Measurements from ENCODE around the gene SDHAF3. TPM values are rescaled to one million over a fixed set of nuclear protein-coding genes. Genes with fewer than 3 reads are reported as not detected.

The SDHAF3 gene
- total and polyA plus RNA-seq, 4 donors: 8.6 to 34.1 (median 10.4) TPM

DNA sequence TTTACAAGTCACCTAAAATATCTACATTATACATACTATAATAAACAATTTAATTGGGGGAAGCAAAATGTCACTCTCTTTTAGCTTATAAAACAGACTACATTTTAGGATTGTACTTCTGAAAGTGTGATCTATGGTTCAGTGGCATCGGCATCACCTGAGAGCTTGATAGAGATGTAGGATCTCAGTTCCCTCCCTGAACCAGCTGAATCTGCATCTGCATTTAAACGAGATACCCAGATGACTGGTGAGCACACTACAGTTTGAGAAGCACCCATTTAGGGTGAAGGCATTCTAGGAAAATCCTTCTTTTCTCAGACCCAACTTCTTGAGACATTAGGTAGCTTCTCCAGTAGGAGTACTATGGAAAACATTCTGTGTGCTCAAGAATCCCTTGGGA, 21.5 kb upstream of the SDHAF3 start (continued):
- TF ChIP-seq JUND (IDR thresholded peaks at IDR 0.05): no peak
- TF ChIP-seq, protein P1, sequence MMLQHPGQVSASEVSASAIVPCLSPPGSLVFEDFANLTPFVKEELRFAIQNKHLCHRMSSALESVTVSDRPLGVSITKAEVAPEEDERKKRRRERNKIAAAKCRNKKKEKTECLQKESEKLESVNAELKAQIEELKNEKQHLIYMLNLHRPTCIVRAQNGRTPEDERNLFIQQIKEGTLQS (IDR thresholded peaks at IDR 0.05): no peak
- TF ChIP-seq TAF1 (conservative IDR thresholded peaks at IDR 0.05): no peak
- TF ChIP-seq HNF4A (conservative IDR thresholded peaks at IDR 0.05): no peak

DNA sequence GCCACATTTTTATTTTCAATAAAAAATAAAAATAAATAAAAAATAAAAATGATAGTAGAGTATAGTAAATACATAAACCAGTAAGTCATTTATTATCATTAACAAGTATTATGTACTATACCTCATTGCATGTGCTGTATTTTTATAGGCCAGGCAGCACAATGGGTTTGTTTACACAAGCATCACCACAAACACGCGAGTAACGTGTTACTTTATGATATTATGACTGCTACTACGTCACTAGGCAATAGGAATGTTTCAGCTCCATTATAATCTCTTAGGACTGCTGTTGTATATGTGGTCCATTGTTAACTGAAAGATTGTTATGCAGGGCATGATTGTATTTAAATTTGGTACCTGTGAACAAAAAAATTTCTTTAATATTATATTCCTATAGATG, 20.8 kb upstream of the SDHAF3 start:
- H3K36me3 ChIP-seq (ENCODE audit: control insufficient read depth in 4 of 4, insufficient read depth in 3 of 4, low read depth in 1 of 4, low read length in 3 of 4): no peaks in the 10 kb centered on the region
- WGBS: 84% methylated on average over 4 of the region's 4 CpGs
- no peak for TF ChIP-seq GABPA (IDR thresholded peaks at IDR 0.05 in 1 of 2, conservative IDR thresholded peaks at IDR 0.05 in 1 of 2)
- TF ChIP-seq EGR1 (IDR thresholded peaks at IDR 0.05; ENCODE audit: low read depth in 2 of 2): no peak
- TF ChIP-seq, protein P2, sequence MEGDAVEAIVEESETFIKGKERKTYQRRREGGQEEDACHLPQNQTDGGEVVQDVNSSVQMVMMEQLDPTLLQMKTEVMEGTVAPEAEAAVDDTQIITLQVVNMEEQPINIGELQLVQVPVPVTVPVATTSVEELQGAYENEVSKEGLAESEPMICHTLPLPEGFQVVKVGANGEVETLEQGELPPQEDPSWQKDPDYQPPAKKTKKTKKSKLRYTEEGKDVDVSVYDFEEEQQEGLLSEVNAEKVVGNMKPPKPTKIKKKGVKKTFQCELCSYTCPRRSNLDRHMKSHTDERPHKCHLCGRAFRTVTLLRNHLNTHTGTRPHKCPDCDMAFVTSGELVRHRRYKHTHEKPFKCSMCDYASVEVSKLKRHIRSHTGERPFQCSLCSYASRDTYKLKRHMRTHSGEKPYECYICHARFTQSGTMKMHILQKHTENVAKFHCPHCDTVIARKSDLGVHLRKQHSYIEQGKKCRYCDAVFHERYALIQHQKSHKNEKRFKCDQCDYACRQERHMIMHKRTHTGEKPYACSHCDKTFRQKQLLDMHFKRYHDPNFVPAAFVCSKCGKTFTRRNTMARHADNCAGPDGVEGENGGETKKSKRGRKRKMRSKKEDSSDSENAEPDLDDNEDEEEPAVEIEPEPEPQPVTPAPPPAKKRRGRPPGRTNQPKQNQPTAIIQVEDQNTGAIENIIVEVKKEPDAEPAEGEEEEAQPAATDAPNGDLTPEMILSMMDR (IDR thresholded peaks at IDR 0.05; ENCODE audit: low read depth, low read length, missing input control): no peak
- TF ChIP-seq HNF4A (conservative IDR thresholded peaks at IDR 0.05): no peak
- TF ChIP-seq NR2F2 (IDR thresholded peaks at IDR 0.05): no peak
- TF ChIP-seq, protein P3, sequence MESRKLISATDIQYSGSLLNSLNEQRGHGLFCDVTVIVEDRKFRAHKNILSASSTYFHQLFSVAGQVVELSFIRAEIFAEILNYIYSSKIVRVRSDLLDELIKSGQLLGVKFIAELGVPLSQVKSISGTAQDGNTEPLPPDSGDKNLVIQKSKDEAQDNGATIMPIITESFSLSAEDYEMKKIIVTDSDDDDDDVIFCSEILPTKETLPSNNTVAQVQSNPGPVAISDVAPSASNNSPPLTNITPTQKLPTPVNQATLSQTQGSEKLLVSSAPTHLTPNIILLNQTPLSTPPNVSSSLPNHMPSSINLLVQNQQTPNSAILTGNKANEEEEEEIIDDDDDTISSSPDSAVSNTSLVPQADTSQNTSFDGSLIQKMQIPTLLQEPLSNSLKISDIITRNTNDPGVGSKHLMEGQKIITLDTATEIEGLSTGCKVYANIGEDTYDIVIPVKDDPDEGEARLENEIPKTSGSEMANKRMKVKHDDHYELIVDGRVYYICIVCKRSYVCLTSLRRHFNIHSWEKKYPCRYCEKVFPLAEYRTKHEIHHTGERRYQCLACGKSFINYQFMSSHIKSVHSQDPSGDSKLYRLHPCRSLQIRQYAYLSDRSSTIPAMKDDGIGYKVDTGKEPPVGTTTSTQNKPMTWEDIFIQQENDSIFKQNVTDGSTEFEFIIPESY (IDR thresholded peaks at IDR 0.05): no peak
- TF ChIP-seq, protein P4, sequence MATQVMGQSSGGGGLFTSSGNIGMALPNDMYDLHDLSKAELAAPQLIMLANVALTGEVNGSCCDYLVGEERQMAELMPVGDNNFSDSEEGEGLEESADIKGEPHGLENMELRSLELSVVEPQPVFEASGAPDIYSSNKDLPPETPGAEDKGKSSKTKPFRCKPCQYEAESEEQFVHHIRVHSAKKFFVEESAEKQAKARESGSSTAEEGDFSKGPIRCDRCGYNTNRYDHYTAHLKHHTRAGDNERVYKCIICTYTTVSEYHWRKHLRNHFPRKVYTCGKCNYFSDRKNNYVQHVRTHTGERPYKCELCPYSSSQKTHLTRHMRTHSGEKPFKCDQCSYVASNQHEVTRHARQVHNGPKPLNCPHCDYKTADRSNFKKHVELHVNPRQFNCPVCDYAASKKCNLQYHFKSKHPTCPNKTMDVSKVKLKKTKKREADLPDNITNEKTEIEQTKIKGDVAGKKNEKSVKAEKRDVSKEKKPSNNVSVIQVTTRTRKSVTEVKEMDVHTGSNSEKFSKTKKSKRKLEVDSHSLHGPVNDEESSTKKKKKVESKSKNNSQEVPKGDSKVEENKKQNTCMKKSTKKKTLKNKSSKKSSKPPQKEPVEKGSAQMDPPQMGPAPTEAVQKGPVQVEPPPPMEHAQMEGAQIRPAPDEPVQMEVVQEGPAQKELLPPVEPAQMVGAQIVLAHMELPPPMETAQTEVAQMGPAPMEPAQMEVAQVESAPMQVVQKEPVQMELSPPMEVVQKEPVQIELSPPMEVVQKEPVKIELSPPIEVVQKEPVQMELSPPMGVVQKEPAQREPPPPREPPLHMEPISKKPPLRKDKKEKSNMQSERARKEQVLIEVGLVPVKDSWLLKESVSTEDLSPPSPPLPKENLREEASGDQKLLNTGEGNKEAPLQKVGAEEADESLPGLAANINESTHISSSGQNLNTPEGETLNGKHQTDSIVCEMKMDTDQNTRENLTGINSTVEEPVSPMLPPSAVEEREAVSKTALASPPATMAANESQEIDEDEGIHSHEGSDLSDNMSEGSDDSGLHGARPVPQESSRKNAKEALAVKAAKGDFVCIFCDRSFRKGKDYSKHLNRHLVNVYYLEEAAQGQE (IDR thresholded peaks at IDR 0.05): no peak
- TF ChIP-seq TAF1 (conservative IDR thresholded peaks at IDR 0.05): no peak
- no peak for TF ChIP-seq FOXA2 (IDR thresholded peaks at IDR 0.05)
- TF ChIP-seq JUND (IDR thresholded peaks at IDR 0.05): no peak
- no peak for TF ChIP-seq HNF4G (IDR thresholded peaks at IDR 0.05)
- no peak for TF ChIP-seq RAD21 (IDR thresholded peaks at IDR 0.05)
- TF ChIP-seq, protein P5, sequence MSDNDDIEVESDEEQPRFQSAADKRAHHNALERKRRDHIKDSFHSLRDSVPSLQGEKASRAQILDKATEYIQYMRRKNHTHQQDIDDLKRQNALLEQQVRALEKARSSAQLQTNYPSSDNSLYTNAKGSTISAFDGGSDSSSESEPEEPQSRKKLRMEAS (IDR thresholded peaks at IDR 0.05): no peak
- no peak for TF ChIP-seq SP1 (IDR thresholded peaks at IDR 0.05)
- no peak for TF ChIP-seq YY1 (IDR thresholded peaks at IDR 0.05)
- TF ChIP-seq RXRA (IDR thresholded peaks at IDR 0.05): no peak
- TF ChIP-seq, protein P1 (IDR thresholded peaks at IDR 0.05): no peak
- no peak for TF ChIP-seq FOXA1 (IDR thresholded peaks at IDR 0.05)
- H3K4me1 ChIP-seq (ENCODE audit: control insufficient read depth in 4 of 4, insufficient read depth in 4 of 4, low read length in 3 of 4): no peaks in the 10 kb centered on the region
- H3K9ac ChIP-seq (ENCODE audit: low read depth in 1 of 2, low read length in 2 of 2): no peak overlapping the region
- peaks cover 0 to 3% (median 0%) of the 10 kb centered on the region in 4 donors for H3K27me3 ChIP-seq (ENCODE audit: control insufficient read depth in 4 of 4, insufficient read depth in 4 of 4, low read length in 3 of 4)
- H3K27ac ChIP-seq (ENCODE audit: low read depth in 1 of 2, low read length in 2 of 2): no peak overlapping the region
- H3K4me3 ChIP-seq (ENCODE audit: low read depth in 1 of 3, low read length in 3 of 3): no peak overlapping the region
- no peaks in the 10 kb centered on the region for H3K9me3 ChIP-seq (ENCODE audit: control insufficient read depth in 4 of 4, low read length in 3 of 4)
- DNase-seq (ENCODE audit: low spot score): no peak
